Measurements from ENCODE around the gene ENDOU. TPM values are rescaled to one million over a fixed set of nuclear protein-coding genes. Genes with fewer than 3 reads are reported as not detected.

Gene ENDOU
- total RNA-seq (2022; extraction: Qiagen RNA extraction): not detected in 5 replicates

GRCh38 chr12:47725091-47725772 lies at the start of gene ENDOU:
ENDOU (minus strand) TSS chr12:47725490; CDS start chr12:47725413, 77 bp downstream.

GRCh38 chr12:47773062-47773857 lies 48.0 kb upstream of the ENDOU start, which contains the start of gene SLC48A1:
SLC48A1 (plus strand) TSS chr12:47773238; CDS start chr12:47773305, 67 bp downstream.

GRCh38 chr12:47758834-47759690 lies 33.8 kb upstream of the ENDOU start, which contains the start of gene RAPGEF3:
RAPGEF3 (minus strand) TSS chr12:47758880; CDS start chr12:47758556, 324 bp downstream.

GRCh38 chr12:47705566-47706425 lies 19.5 kb downstream of the ENDOU start, which contains the start of gene RPAP3:
RPAP3 (minus strand) TSS chr12:47706030; CDS start chr12:47702840, 3,190 bp downstream.

Other genes starting within 250 kb of the ENDOU start
- 33.1 to 48.7 TPM (median 44.1 TPM) in 5 replicates for gene RPAP3, start 19.5 kb downstream of the ENDOU start, total RNA-seq (2022; extraction: Qiagen RNA extraction)
- 0.40 to 0.65 TPM (median 0.45 TPM) in 5 replicates for gene RAPGEF3, start 33.4 kb upstream of the ENDOU start, total RNA-seq (2022; extraction: Qiagen RNA extraction)
- 20.5 to 29.4 TPM (median 25.2 TPM) in 5 replicates for gene SLC48A1, start 47.7 kb upstream of the ENDOU start, total RNA-seq (2022; extraction: Qiagen RNA extraction)
- gene HDAC7, start 94.4 kb upstream of the ENDOU start, total RNA-seq (2022; extraction: Qiagen RNA extraction): 50.9 to 66.1 TPM (median 63.9 TPM) in 5 replicates
- 2.1 to 3.2 TPM (median 2.9 TPM) in 5 replicates for gene VDR, start 179.5 kb upstream of the ENDOU start, total RNA-seq (2022; extraction: Qiagen RNA extraction)
- 119 to 142 TPM (median 127 TPM) in 5 replicates for gene TMEM106C, start 238.1 kb upstream of the ENDOU start, total RNA-seq (2022; extraction: Qiagen RNA extraction)